ENCODE results near the gene SMPX. TPM values are rescaled to one million over a fixed set of nuclear protein-coding genes. Genes with fewer than 3 reads are reported as not detected.

Gene SMPX
- total and polyA plus RNA-seq, 2 experiments from 2014 or later, result not detected

DNA sequence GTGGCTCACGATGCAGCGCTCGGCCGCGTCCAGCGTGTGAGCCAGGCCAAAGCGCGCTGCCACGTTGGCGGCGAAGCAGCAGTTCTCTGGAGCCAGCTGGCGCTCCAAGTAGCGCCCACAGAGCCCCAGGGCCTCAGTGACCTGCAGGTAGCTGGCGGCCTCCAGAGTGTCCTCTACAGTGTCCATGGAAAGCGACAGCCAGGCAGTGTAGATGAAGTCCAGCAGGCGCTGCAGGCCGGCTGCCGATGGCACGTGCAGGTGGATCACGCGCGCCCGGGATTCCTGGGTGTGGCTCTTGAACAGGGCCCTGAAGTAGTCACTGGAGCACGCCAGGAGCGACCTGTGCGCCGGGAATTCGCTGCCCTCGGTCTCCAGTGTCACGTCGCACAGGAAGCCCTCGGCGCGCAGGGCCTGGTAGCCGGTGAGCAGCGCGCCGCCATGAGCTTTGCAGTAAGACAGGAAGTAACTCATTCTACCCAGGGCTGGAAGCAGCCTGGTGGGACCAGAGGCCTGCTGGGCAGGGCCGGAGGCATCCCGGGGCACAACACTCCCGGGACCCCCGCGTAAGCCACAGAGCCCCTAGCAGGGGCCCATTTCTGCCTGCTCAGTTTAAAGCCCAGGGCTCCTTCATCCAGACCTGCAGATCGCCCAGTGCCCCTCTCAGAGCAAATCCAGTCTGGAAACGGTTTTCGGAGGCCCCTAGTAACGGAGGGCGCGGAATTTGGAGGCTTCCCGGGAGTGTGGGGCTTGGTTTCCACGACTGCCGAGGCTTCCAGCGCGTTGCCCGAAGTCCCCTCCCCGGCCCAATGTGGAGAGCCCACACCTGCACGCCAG, 100.4 kb downstream of the SMPX start:
- no peak overlapping the region for H3K27ac Mint-ChIP-seq
- Histone ChIP-seq H3K4me3 (peak overlapping the region; percentile 61), H3K9me2 (ENCODE audit: insufficient read depth) (no peaks in the 10 kb centered on the region), H3K27ac (ENCODE audit: low read depth) (no peak overlapping the region), H3F3A (replicated peaks; ENCODE audit: low read depth) (no peaks in the 10 kb centered on the region), H3K79me2 (replicated peaks; ENCODE audit: insufficient read depth) (no peaks in the 10 kb centered on the region), H3K36me3 (ENCODE audit: insufficient read depth) (no peaks in the 10 kb centered on the region; the same call in 1 of the 2 replicates), H2AFZ (peak overlapping the region; percentile 72; the same call in 1 of the 2 replicates), H4K20me1 (replicated peaks; ENCODE audit: insufficient read depth) (no peaks in the 10 kb centered on the region), H3K4me2 (peak overlapping the region; percentile 73), H3K27me3 (ENCODE audit: insufficient read depth) (peaks cover 8% of the 10 kb centered on the region; the same call in 1 of the 2 replicates), H3K4me1 (ENCODE audit: insufficient read depth) (no peaks in the 10 kb centered on the region)
- TF ChIP-seq ZNF331 (CRISPR knock-in tag; IDR thresholded peaks at IDR 0.05; ENCODE audit: low read depth), result no peak
- TF ChIP-seq, protein P1, sequence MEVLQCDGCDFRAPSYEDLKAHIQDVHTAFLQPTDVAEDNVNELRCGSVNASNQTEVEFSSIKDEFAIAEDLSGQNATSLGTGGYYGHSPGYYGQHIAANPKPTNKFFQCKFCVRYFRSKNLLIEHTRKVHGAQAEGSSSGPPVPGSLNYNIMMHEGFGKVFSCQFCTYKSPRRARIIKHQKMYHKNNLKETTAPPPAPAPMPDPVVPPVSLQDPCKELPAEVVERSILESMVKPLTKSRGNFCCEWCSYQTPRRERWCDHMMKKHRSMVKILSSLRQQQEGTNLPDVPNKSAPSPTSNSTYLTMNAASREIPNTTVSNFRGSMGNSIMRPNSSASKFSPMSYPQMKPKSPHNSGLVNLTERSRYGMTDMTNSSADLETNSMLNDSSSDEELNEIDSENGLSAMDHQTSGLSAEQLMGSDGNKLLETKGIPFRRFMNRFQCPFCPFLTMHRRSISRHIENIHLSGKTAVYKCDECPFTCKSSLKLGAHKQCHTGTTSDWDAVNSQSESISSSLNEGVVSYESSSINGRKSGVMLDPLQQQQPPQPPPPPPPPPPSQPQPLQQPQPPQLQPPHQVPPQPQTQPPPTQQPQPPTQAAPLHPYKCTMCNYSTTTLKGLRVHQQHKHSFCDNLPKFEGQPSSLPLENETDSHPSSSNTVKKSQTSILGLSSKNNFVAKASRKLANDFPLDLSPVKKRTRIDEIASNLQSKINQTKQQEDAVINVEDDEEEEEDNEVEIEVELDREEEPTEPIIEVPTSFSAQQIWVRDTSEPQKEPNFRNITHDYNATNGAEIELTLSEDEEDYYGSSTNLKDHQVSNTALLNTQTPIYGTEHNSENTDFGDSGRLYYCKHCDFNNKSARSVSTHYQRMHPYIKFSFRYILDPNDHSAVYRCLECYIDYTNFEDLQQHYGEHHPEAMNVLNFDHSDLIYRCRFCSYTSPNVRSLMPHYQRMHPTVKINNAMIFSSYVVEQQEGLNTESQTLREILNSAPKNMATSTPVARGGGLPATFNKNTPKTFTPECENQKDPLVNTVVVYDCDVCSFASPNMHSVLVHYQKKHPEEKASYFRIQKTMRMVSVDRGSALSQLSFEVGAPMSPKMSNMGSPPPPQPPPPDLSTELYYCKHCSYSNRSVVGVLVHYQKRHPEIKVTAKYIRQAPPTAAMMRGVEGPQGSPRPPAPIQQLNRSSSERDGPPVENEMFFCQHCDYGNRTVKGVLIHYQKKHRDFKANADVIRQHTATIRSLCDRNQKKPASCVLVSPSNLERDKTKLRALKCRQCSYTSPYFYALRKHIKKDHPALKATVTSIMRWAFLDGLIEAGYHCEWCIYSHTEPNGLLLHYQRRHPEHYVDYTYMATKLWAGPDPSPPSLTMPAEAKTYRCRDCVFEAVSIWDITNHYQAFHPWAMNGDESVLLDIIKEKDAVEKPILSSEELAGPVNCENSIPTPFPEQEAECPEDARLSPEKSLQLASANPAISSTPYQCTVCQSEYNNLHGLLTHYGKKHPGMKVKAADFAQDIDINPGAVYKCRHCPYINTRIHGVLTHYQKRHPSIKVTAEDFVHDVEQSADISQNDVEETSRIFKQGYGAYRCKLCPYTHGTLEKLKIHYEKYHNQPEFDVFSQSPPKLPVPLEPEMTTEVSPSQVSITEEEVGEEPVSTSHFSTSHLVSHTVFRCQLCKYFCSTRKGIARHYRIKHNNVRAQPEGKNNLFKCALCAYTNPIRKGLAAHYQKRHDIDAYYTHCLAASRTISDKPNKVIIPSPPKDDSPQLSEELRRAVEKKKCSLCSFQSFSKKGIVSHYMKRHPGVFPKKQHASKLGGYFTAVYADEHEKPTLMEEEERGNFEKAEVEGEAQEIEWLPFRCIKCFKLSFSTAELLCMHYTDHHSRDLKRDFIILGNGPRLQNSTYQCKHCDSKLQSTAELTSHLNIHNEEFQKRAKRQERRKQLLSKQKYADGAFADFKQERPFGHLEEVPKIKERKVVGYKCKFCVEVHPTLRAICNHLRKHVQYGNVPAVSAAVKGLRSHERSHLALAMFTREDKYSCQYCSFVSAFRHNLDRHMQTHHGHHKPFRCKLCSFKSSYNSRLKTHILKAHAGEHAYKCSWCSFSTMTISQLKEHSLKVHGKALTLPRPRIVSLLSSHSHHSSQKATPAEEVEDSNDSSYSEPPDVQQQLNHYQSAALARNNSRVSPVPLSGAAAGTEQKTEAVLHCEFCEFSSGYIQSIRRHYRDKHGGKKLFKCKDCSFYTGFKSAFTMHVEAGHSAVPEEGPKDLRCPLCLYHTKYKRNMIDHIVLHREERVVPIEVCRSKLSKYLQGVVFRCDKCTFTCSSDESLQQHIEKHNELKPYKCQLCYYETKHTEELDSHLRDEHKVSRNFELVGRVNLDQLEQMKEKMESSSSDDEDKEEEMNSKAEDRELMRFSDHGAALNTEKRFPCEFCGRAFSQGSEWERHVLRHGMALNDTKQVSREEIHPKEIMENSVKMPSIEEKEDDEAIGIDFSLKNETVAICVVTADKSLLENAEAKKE (CRISPR knock-in tag; IDR thresholded peaks at IDR 0.05), result no peak
- TF ChIP-seq, protein P2, sequence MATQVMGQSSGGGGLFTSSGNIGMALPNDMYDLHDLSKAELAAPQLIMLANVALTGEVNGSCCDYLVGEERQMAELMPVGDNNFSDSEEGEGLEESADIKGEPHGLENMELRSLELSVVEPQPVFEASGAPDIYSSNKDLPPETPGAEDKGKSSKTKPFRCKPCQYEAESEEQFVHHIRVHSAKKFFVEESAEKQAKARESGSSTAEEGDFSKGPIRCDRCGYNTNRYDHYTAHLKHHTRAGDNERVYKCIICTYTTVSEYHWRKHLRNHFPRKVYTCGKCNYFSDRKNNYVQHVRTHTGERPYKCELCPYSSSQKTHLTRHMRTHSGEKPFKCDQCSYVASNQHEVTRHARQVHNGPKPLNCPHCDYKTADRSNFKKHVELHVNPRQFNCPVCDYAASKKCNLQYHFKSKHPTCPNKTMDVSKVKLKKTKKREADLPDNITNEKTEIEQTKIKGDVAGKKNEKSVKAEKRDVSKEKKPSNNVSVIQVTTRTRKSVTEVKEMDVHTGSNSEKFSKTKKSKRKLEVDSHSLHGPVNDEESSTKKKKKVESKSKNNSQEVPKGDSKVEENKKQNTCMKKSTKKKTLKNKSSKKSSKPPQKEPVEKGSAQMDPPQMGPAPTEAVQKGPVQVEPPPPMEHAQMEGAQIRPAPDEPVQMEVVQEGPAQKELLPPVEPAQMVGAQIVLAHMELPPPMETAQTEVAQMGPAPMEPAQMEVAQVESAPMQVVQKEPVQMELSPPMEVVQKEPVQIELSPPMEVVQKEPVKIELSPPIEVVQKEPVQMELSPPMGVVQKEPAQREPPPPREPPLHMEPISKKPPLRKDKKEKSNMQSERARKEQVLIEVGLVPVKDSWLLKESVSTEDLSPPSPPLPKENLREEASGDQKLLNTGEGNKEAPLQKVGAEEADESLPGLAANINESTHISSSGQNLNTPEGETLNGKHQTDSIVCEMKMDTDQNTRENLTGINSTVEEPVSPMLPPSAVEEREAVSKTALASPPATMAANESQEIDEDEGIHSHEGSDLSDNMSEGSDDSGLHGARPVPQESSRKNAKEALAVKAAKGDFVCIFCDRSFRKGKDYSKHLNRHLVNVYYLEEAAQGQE (IDR thresholded peaks at IDR 0.05; ENCODE audit: unreplicated experiment), result no peak
- no peak for TF ChIP-seq NANOG (IDR thresholded peaks at IDR 0.05; ENCODE audit: borderline replicate concordance)
- TF ChIP-seq, protein P3, sequence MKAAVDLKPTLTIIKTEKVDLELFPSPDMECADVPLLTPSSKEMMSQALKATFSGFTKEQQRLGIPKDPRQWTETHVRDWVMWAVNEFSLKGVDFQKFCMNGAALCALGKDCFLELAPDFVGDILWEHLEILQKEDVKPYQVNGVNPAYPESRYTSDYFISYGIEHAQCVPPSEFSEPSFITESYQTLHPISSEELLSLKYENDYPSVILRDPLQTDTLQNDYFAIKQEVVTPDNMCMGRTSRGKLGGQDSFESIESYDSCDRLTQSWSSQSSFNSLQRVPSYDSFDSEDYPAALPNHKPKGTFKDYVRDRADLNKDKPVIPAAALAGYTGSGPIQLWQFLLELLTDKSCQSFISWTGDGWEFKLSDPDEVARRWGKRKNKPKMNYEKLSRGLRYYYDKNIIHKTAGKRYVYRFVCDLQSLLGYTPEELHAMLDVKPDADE (IDR thresholded peaks at IDR 0.05), result no peak
- no peak for TF ChIP-seq POLR2AphosphoS5 (IDR thresholded peaks at IDR 0.05; ENCODE audit: low read depth)
- no peak for TF ChIP-seq JUNB (IDR thresholded peaks at IDR 0.05; ENCODE audit: unreplicated experiment)
- no peak for TF ChIP-seq STAT1 (IDR thresholded peaks at IDR 0.05; ENCODE audit: unreplicated experiment)
- TF ChIP-seq CREB1 (CRISPR knock-in tag; IDR thresholded peaks at IDR 0.05; ENCODE audit: low read depth), result no peak
- no peak for TF ChIP-seq EZH2phosphoT487 (IDR thresholded peaks at IDR 0.05; ENCODE audit: unreplicated experiment)
- no peak for TF ChIP-seq ZNF114 (CRISPR knock-in tag; IDR thresholded peaks at IDR 0.05)
- TF ChIP-seq, protein P4, sequence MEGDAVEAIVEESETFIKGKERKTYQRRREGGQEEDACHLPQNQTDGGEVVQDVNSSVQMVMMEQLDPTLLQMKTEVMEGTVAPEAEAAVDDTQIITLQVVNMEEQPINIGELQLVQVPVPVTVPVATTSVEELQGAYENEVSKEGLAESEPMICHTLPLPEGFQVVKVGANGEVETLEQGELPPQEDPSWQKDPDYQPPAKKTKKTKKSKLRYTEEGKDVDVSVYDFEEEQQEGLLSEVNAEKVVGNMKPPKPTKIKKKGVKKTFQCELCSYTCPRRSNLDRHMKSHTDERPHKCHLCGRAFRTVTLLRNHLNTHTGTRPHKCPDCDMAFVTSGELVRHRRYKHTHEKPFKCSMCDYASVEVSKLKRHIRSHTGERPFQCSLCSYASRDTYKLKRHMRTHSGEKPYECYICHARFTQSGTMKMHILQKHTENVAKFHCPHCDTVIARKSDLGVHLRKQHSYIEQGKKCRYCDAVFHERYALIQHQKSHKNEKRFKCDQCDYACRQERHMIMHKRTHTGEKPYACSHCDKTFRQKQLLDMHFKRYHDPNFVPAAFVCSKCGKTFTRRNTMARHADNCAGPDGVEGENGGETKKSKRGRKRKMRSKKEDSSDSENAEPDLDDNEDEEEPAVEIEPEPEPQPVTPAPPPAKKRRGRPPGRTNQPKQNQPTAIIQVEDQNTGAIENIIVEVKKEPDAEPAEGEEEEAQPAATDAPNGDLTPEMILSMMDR (conservative IDR thresholded peaks at IDR 0.05; ENCODE audit: low read depth in 2 of 2), result no peak
- ATAC-seq (peak; percentile 29), DNase-seq (ENCODE audit: low spot score) (peak; percentile 40)
- H3K27me3 Mint-ChIP-seq (ENCODE audit: insufficient read depth, low read depth, poor library complexity), result peaks cover 3% of the 10 kb centered on the region
- peaks cover 2% of the 10 kb centered on the region; the same call in 1 of the 3 replicates for H3K36me3 Mint-ChIP-seq (ENCODE audit: low read depth)
- H3K9me3 Mint-ChIP-seq, result peaks cover 3% of the 10 kb centered on the region; the same call in 1 of the 3 replicates
- H3K4me1 Mint-ChIP-seq, result peaks cover 4% of the 10 kb centered on the region; the same call in 2 of the 3 replicates
- H3K4me3 Mint-ChIP-seq, result peak overlapping the region; percentile 69
